ENCODE data around the gene CLIC6. TPM values are rescaled to one million over a fixed set of nuclear protein-coding genes. Genes with fewer than 3 reads are reported as not detected.

CLIC6 gene
- total and polyA plus RNA-seq, 2 of the 4 experiments (the other 2 are of a cell fraction) = not detected

- no peak overlapping the region for H4K8ac ChIP-seq (ENCODE audit: low read depth in 2 of 2, low read length in 2 of 2)
- H2AK5ac ChIP-seq (ENCODE audit: low read depth, low read length) = no peak overlapping the region
- WGBS, 2 experiments (ENCODE audit: extremely low coverage in 2 of 2, insufficient read length in 1 of 2) = no CpG with 5 or more reads among the region's 3 CpGs
- H3K56ac ChIP-seq (ENCODE audit: extremely low read depth, insufficient read depth, low read length) = no peak overlapping the region
- H2BK120ac ChIP-seq (ENCODE audit: low read depth, low read length) = no peak overlapping the region
- no peak overlapping the region for H2AK9ac ChIP-seq (replicated peaks; ENCODE audit: low read depth, low read length, poor library complexity)
- in situ Hi-C loops (cut with MboI; ENCODE audit: low sequenced_read_pairs) = loop anchor here (25.0 kb wide), 2 partner anchors 684 to 1209 kb away; no protein-coding TSS in a partner anchor
- no peak overlapping the region for H2AFZ ChIP-seq (replicated peaks; ENCODE audit: low read length, poor library complexity)
- dilution Hi-C loops (cut with HindIII; ENCODE audit: low sequenced_read_pairs, unreplicated experiment) = no loop called here
- H3K79me1 ChIP-seq (ENCODE audit: low read depth in 1 of 2, low read length in 2 of 2) = no peaks in the 10 kb centered on the region
- peaks cover 48% of the 10 kb centered on the region for H3K27me3 ChIP-seq (ENCODE audit: control insufficient read depth, insufficient read depth, low read length)
- no peak overlapping the region for H2BK20ac ChIP-seq (ENCODE audit: low read depth, low read length)
- no peak overlapping the region for H3K23ac ChIP-seq (ENCODE audit: low read depth, low read length)
- no peak overlapping the region for H3K4me2 ChIP-seq (ENCODE audit: low read depth, low read length)
- no TSS peak for BruUV-seq (replicated peaks)
- H3K4me3 ChIP-seq (ENCODE audit: insufficient read depth, low read depth, low read length) = no peak overlapping the region
- ATAC-seq (ENCODE audit: low read depth) (no peak), DNase-seq (no peak)
- H3K4me1 ChIP-seq (ENCODE audit: control insufficient read depth, insufficient read depth, low read length) = peaks cover 4% of the 10 kb centered on the region; the same call in 1 of the 2 replicates
- ChIA-PET CTCF (no interaction called here), POLR2A (ENCODE audit: unreplicated experiment) (no interaction called here)
- H3K9ac ChIP-seq (ENCODE audit: low read depth, low read length) = no peak overlapping the region
- no peak overlapping the region for H2BK5ac ChIP-seq (ENCODE audit: low read depth, low read length, poor library complexity, severe bottlenecking)
- H3K9me1 ChIP-seq (ENCODE audit: insufficient read depth, low read length) = peaks cover 3% of the 10 kb centered on the region; the same call in 1 of the 2 replicates
- H2BK15ac ChIP-seq (ENCODE audit: low read depth, low read length) = no peak overlapping the region
- no peaks in the 10 kb centered on the region for H3K36me3 ChIP-seq (ENCODE audit: control insufficient read depth, insufficient read depth, low read length)
- H3K9me3 ChIP-seq (ENCODE audit: control insufficient read depth, insufficient read depth, low read length) = no peaks in the 10 kb centered on the region
- no peaks in the 10 kb centered on the region for H4K20me1 ChIP-seq (ENCODE audit: insufficient read depth, low read length)
- TF ChIP-seq NFE2L2 (IDR thresholded peaks at IDR 0.05; ENCODE audit: low read depth, low read length) = no peak
- no peak for TF ChIP-seq FOS (IDR thresholded peaks at IDR 0.05; ENCODE audit: low read depth, low read length)
- no peak for TF ChIP-seq CHD1 (IDR thresholded peaks at IDR 0.05; ENCODE audit: low read depth, low read length)
- no peak for TF ChIP-seq USF2 (IDR thresholded peaks at IDR 0.05; ENCODE audit: low read depth, low read length)
- TF ChIP-seq MXI1 (IDR thresholded peaks at IDR 0.05; ENCODE audit: borderline replicate concordance, low read depth, low read length) = no peak
- TF ChIP-seq MAFK (IDR thresholded peaks at IDR 0.05; ENCODE audit: low read depth, low read length) = no peak
- TF ChIP-seq RCOR1 (IDR thresholded peaks at IDR 0.05; ENCODE audit: insufficient replicate concordance, low read length) = no peak
- TF ChIP-seq POLR2A (IDR thresholded peaks at IDR 0.05; ENCODE audit: low read depth, low read length) = no peak
- no peak for TF ChIP-seq RAD21 (IDR thresholded peaks at IDR 0.05; ENCODE audit: low read length)
- no peak for TF ChIP-seq RFX5 (IDR thresholded peaks at IDR 0.05; ENCODE audit: low read depth, low read length)
- no peak for TF ChIP-seq SMC3 (IDR thresholded peaks at IDR 0.05; ENCODE audit: low read depth, low read length)
- no peak for TF ChIP-seq ELK1 (IDR thresholded peaks at IDR 0.05; ENCODE audit: borderline replicate concordance, low read depth, low read length)
- TF ChIP-seq CEBPB (IDR thresholded peaks at IDR 0.05; ENCODE audit: low read depth, low read length) = no peak
- no peak for TF ChIP-seq BHLHE40 (IDR thresholded peaks at IDR 0.05; ENCODE audit: low read depth, low read length)
- H4K5ac ChIP-seq (ENCODE audit: low read depth, low read length) = no peak overlapping the region
- no peak overlapping the region for H3K14ac ChIP-seq (replicated peaks; ENCODE audit: low read depth, low read length)
- intact Hi-C loops (cut with micrococcal nuclease) = no loop called here
- H3K27ac ChIP-seq (ENCODE audit: insufficient read depth, low read length) = no peak overlapping the region
- H3K18ac ChIP-seq (ENCODE audit: low read depth, low read length) = no peak overlapping the region
- H3K4ac ChIP-seq (ENCODE audit: low read depth, low read length) = no peak overlapping the region
- H4K91ac ChIP-seq (ENCODE audit: insufficient read depth, low read depth, low read length) = no peak overlapping the region
Measured at GRCh38 chr21:34728479-34728878, 59.7 kb downstream of the CLIC6 start.

Data from IMR-90 (cell line).